HL-60 (cell line): ENCODE data around the gene VSX1.

Experiments used
- CTCF ChIP-seq: IDR thresholded peaks from one replicate; pipeline ENCODE4 v1.5.1; 2011; ENCODE audit warnings: low read length, control low read depth, inconsistent platforms; ENCODE audit not compliant: insufficient read depth
- POLR2AphosphoS5 ChIP-seq: IDR thresholded peaks from 2 replicates; pipeline ENCODE4 v1.6.1; 2012; ENCODE audit warnings: low read depth
- REST ChIP-seq: IDR thresholded peaks from 2 replicates; pipeline ENCODE4 v1.6.1; 2012; ENCODE audit warnings: low read depth; ENCODE audit not compliant: insufficient replicate concordance

DNA sequence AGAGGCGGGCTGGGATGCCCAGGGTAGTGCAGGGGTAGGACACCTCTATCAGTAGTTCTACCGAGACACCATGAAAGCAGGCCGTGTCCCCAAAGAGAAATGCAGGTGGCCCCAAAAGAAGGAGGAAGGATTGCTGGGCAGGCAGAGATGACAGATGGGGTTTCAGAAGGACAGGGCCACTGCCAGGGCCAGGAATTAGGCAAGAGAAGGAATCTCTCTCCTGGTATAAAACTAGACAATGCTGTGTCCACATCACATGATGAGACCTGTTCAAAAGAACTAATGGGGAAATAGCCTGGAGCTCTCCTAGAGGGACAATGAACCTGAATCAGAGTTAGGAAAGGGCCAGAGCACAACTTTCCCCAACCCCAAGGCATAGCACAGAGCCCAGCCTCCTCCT is 21.6 kb upstream of the VSX1 start:
- TF ChIP-seq CTCF (no peak), REST (no peak), POLR2AphosphoS5 (no peak)
